Common myeloid progenitor, CD34-positive (primary cell): ENCODE results near the gene YTHDC1.
A peak's percentile ranks its signal among the peaks of the same experiment; 100 is the strongest.

ENCODE experiments used
- CTCF ChIA-PET: fragments of 350-600 bp; sonication (Branson Sonifier 250); formaldehyde crosslinking; loops from one replicate; lab custom pipeline; 2021; ENCODE audit warnings: antibody characterized with exemption; lab: Charles Lee
- POLR2A ChIA-PET: fragments of 350-600 bp; sonication (Branson Sonifier 250); formaldehyde crosslinking; loops from one replicate; lab custom pipeline; 2021; ENCODE audit warnings: antibody characterized with exemption; lab: Charles Lee
- DNase-seq, 3 donors: peaks; one replicate each; pipeline versions ENCODE4 v3.0.0 to v3.0.0-alpha.2; 2013
- H3K27ac ChIP-seq, 2 experiments: 1 replicate in 1 of 2; 2 replicates in 1 of 2; pipeline ENCODE4 v1.7.0; 2013; ENCODE audit warnings: inconsistent platforms in 2 of 2, low read length in 2 of 2, mild to moderate bottlenecking in 2 of 2, low read depth in 1 of 2, moderate library complexity in 1 of 2; ENCODE audit not compliant: severe bottlenecking in 2 of 2, insufficient read depth in 1 of 2, poor library complexity in 1 of 2
- H3K27me3 ChIP-seq, 5 experiments: replicated peaks in 2 of 5; 1 replicate in 3 of 5; 2 replicates in 2 of 5; pipeline versions ENCODE4 v1.6.1 to v1.7.0; 2013; ENCODE audit warnings: low read length in 4 of 5, mild to moderate bottlenecking in 2 of 5, moderate library complexity in 2 of 5, inconsistent platforms in 1 of 5; ENCODE audit not compliant: insufficient read depth in 5 of 5, control insufficient read depth in 4 of 5
- H3K36me3 ChIP-seq, 4 experiments: 1 replicate in 2 of 4; 2 replicates in 2 of 4; pipeline versions ENCODE4 v1.6.1 to v1.7.0; 2013; ENCODE audit warnings: low read length in 3 of 4, control low read depth in 1 of 4, mild to moderate bottlenecking in 1 of 4; ENCODE audit not compliant: control insufficient read depth in 4 of 4, insufficient read depth in 4 of 4
- H3K4me1 ChIP-seq, 4 experiments: 1 replicate in 3 of 4; 2 replicates in 1 of 4; pipeline versions ENCODE4 v1.6.1 to v1.7.1; 2013; ENCODE audit warnings: low read length in 3 of 4, mild to moderate bottlenecking in 3 of 4, control low read depth in 1 of 4, inconsistent platforms in 1 of 4, moderate library complexity in 1 of 4; ENCODE audit not compliant: control insufficient read depth in 4 of 4, insufficient read depth in 4 of 4; ENCODE audit errors: control extremely low read depth in 1 of 4
- H3K4me3 ChIP-seq, 7 experiments: 1 replicate in 4 of 7; 2 replicates in 3 of 7; pipeline versions ENCODE4 v1.5.1 to v1.7.0; 2013; ENCODE audit warnings: mild to moderate bottlenecking in 7 of 7, low read length in 6 of 7, moderate library complexity in 6 of 7, inconsistent platforms in 2 of 7, low read depth in 2 of 7, control low read depth in 1 of 7; ENCODE audit not compliant: insufficient read depth in 4 of 7, control insufficient read depth in 1 of 7; ENCODE audit errors: extremely low read depth in 1 of 7
- H3K9me3 ChIP-seq, 5 experiments: 1 replicate in 4 of 5; 2 replicates in 1 of 5; pipeline versions ENCODE4 v1.6.1 to v1.7.1; 2013; ENCODE audit warnings: low read length in 4 of 5, mild to moderate bottlenecking in 2 of 5, inconsistent platforms in 1 of 5, low read depth in 1 of 5, moderate library complexity in 1 of 5; ENCODE audit not compliant: control insufficient read depth in 4 of 5, insufficient read depth in 2 of 5; ENCODE audit errors: control extremely low read depth in 1 of 5
- WGBS: methylation state at CpG from one replicate; pipeline ENCODE4 v1.1.5; 2013; ENCODE audit not compliant: insufficient coverage; 5-methylcytosine and 5-hydroxymethylcytosine counted together

Gene YTHDC1

GRCh38 chr4:68388347-68388865 is 38.5 kb upstream of the YTHDC1 start:
- Histone ChIP-seq H3K36me3 (no peaks in the 10 kb centered on the region), H3K9me3 (no peaks in the 10 kb centered on the region), H3K27me3 (no peaks in the 10 kb centered on the region), H3K4me3 (no peak overlapping the region), H3K27ac (no peak overlapping the region), H3K4me1 (no peaks in the 10 kb centered on the region)
- DNase-seq, result no peak
- CTCF ChIA-PET, result no interaction called here
- POLR2A ChIA-PET, result no interaction called here
- WGBS, result no CpG with 5 or more reads among the region's 4 CpGs

DNA sequence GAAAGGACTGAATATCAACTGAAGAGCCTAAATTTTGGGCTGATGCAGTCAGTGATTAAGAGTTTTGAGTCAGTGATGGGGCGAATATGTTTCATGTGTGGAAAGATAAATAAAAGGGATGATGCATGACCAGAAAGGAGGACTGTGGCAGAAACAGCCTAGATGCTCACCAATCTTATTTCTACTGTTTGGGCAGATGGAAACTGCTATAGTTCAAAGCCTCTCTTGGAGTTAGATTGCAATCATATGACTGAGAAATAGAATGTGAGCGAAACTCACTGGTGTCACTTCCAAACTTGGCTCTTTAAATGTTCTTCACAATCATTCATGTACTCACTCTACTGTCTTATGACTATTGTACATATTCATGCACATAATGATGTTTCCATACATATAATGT is 35.4 kb upstream of the YTHDC1 start:
- Histone ChIP-seq H3K4me3 (no peak overlapping the region), H3K27ac (no peak overlapping the region), H3K4me1 (no peaks in the 10 kb centered on the region), H3K9me3 (no peaks in the 10 kb centered on the region), H3K36me3 (no peaks in the 10 kb centered on the region), H3K27me3 (no peaks in the 10 kb centered on the region)
- WGBS, result no CpG with 5 or more reads among the region's 2 CpGs
- ChIA-PET POLR2A (no interaction called here), CTCF (no interaction called here)
- no peak for DNase-seq

GRCh38 chr4:68383115-68383514 is 33.2 kb upstream of the YTHDC1 start:
- Histone ChIP-seq H3K4me1 (no peaks in the 10 kb centered on the region), H3K4me3 (no peak overlapping the region), H3K27me3 (no peaks in the 10 kb centered on the region), H3K36me3 (no peaks in the 10 kb centered on the region), H3K9me3 (no peaks in the 10 kb centered on the region), H3K27ac (no peak overlapping the region)
- CTCF ChIA-PET, result interaction anchor here (1.5 kb wide), 1 partner anchor 7 kb away, joined by 4 read pairs; no protein-coding TSS in a partner anchor
- WGBS, result 92% methylated on average over 2 of the region's 3 CpGs
- POLR2A ChIA-PET, result interaction anchor here (0.6 kb wide), 1 partner anchor 26 kb away, joined by 4 read pairs; no protein-coding TSS in a partner anchor
- DNase-seq, result no peak

DNA sequence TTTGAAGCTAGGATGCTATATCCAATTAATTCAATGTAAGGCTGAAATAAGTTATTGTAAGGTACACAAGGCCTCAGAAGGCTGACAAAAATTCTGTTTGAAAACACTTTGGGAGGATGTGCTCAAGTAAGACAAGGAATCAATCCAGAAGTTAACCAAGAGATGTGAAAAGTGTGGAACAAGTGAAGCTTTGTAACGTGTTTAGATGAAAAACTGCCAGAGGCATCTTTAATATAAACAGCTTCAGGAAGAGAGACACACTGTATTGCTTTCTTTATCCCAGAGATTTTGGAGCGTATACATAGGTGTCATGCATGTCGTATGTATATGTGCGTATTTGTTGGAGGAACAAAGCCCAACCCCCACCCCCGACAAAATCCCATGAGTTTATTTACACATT is 28.3 kb upstream of the YTHDC1 start:
- Histone ChIP-seq H3K27me3 (no peaks in the 10 kb centered on the region), H3K4me3 (no peak overlapping the region), H3K4me1 (peaks cover 0 to 10% (median 4%) of the 10 kb centered on the region in 4 experiments), H3K36me3 (no peaks in the 10 kb centered on the region), H3K9me3 (no peaks in the 10 kb centered on the region), H3K27ac (no peak overlapping the region)
- ChIA-PET POLR2A (no interaction called here), CTCF (interaction anchor here (1.3 kb wide), 1 partner anchor 106 kb away, joined by 6 read pairs; no protein-coding TSS in a partner anchor)
- no peak for DNase-seq
- 93% methylated on average over 3 of the region's 5 CpGs for WGBS

- H3K9me3 ChIP-seq, result no peaks in the 10 kb centered on the region
- no peaks in the 10 kb centered on the region for H3K27me3 ChIP-seq
- H3K36me3 ChIP-seq, result no peaks in the 10 kb centered on the region
- H3K27ac ChIP-seq, result no peak overlapping the region
- peak overlapping the region in 6 of 7 experiments; percentile 34 to 80 (median 59) for H3K4me3 ChIP-seq
- WGBS, result 17% methylated on average over 14 of the region's 19 CpGs
- DNase-seq, result peak; percentile 69 to 81 (median 81)
- POLR2A ChIA-PET, result no interaction called here
- H3K4me1 ChIP-seq, result peaks cover 0 to 10% (median 4%) of the 10 kb centered on the region in 4 experiments
- CTCF ChIA-PET, result interaction anchor here (0.7 to 2.5 kb wide), 20 partner anchors 8 to 106 kb away, joined by 3 to 19 read pairs (median 4); partner anchors contain the start of gene YTHDC1
These were observed 26.0 kb upstream of the YTHDC1 start for GRCh38 chr4:68375667-68376559.

DNA sequence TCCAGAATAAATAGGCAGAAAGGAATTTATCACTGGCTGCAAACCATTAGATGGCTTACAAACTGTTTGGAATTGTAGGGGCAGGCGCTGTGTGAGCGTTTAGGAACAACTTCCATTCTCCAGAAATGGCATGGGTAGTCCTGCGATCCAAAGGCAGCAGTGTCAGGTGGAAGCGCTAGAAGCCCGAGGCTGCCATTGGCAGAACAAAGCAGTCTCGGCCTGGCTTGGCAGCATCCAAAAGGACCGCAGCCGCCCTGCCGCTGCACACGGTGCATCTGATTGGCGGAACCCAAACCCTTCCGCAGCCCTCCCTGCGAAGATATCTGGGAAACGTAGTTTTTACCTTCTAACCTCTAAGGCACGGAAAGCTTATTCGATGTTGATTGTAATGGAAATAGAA is 23.6 kb upstream of the YTHDC1 start:
- DNase-seq, result peak; percentile 64 to 79 (median 76)
- H3K36me3 ChIP-seq, result no peaks in the 10 kb centered on the region
- no peak overlapping the region for H3K27ac ChIP-seq
- H3K4me3 ChIP-seq, result peak overlapping the region in 5 of 7 experiments; percentile 26 to 69 (median 35)
- H3K9me3 ChIP-seq, result no peaks in the 10 kb centered on the region
- CTCF ChIA-PET, result no interaction called here
- H3K27me3 ChIP-seq, result no peaks in the 10 kb centered on the region
- peaks cover 0 to 16% (median 9%) of the 10 kb centered on the region in 4 experiments for H3K4me1 ChIP-seq
- WGBS, result 16% methylated on average over 12 of the region's 16 CpGs
- POLR2A ChIA-PET, result no interaction called here

- CTCF ChIA-PET, result interaction anchor here (1.1 kb wide), 1 partner anchor 22 kb away, joined by 3 read pairs; the partner anchor contains the start of gene YTHDC1
- Histone ChIP-seq H3K27ac (no peak overlapping the region), H3K27me3 (no peaks in the 10 kb centered on the region), H3K9me3 (peaks cover 0 to 2% (median 0%) of the 10 kb centered on the region in 5 experiments), H3K4me1 (peaks cover 0 to 19% (median 9%) of the 10 kb centered on the region in 4 experiments), H3K36me3 (no peaks in the 10 kb centered on the region), H3K4me3 (no peak overlapping the region)
- POLR2A ChIA-PET, result no interaction called here
- peak in 1 of 3 donors; percentile 20 for DNase-seq
- WGBS, result 50% methylated on average over 1 of the region's 1 CpG
These were observed 22.7 kb upstream of the YTHDC1 start for GRCh38 chr4:68372588-68372987.
